GM18505 (cell line): ENCODE data around the gene STAT6.

Experiments used
- ATAC-seq: cut with Tn5 transposase; IDR thresholded peaks from one replicate; pipeline ENCODE4 v1.9.1; 2021; ENCODE audit not compliant: unreplicated experiment
- POLR2A ChIP-seq: IDR thresholded peaks from 4 replicates; pipeline ENCODE4 v1.6.1; 2011; ENCODE audit warnings: borderline replicate concordance; ENCODE audit not compliant: insufficient read depth, insufficient read length; ENCODE audit errors: extremely low read depth

STAT6 gene

DNA sequence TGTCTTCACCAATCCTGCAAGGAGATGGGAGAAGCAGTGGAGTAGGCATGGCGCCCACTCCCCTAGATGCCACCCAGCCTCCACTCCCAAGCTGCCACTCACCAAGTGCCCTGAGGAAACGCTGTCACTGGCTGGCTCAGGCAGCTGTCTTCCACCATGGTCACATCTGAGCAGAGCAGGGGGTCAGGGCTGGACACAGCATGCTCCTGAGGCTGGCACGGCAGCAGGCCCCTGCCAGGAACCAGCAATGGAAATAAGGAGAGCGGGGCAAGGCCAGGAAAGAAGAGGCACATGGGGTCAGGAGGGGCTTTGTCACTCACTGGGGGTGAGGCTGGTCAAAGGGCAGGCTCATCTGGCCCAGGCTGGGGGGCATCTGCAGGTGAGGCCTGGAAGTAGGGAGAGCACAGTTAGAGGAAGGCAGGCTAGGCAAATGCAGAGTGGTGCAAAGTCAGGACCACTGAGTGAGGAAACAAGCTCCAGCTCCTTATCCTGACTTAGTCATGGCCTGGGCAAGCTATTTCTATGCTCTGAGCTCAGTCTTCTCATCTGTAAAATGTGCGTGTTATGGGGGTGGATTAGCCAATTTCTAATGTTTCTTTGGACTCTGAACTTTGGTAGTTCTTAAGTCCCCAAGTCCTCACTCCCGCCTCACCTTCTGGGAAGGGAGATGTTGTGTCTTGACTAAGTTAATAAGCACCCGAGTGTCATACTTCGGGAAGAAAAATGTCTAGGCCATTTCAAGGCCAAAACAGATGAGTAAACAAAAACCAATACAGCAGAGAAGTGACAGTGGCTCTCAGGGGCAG, 14.2 kb downstream of the STAT6 start:
- TF ChIP-seq POLR2A, result no peak
- no peak for ATAC-seq

DNA sequence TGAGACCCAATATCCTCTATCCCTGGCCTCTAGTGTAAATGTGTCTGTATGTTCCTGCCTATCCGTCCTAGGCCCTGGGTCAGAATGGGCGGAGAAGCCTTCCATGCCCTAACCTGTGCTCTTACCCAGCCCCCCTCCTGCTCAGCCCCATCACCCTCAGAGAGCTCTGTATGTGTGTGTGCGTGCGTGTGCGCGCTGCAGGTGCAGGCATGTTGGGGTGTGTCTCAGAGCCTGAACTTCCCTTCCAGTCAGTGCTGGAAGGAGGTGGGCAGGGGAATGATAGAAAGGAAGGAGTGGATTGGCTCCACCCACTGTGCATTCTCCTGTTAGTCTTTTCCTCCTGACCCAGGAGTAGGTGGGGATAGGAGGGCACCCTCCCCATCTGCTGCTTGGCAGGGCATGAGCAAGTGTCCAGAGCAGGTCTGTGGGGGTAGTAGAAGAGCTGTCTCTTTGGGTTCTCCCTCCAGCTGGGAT, 15.0 kb downstream of the STAT6 start:
- ATAC-seq, result no peak

DNA sequence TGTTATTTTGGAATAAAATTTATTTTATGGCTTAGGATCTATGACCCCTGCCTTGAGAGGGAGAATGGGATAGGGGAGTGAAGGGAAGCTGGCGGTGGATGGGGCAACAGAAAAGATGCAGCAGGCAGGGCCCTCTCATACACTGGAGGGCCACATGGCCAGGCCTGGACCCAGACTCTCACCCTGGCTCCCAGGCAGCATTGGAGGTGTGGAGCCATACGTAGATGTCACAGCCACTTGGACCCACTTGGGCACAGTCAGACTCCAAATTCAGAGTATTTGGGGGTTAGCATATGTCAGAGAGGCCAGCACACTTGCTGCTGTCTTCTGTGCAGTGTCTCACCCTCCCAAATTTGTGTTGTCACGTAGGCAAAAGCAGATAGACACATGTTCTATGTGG, 15.7 kb downstream of the STAT6 start:
- peak; percentile 42 for TF ChIP-seq POLR2A
- no peak for ATAC-seq

More for the DNA sequence above, 15.0 kb downstream of the STAT6 start:
- TF ChIP-seq POLR2A, result no peak

DNA sequence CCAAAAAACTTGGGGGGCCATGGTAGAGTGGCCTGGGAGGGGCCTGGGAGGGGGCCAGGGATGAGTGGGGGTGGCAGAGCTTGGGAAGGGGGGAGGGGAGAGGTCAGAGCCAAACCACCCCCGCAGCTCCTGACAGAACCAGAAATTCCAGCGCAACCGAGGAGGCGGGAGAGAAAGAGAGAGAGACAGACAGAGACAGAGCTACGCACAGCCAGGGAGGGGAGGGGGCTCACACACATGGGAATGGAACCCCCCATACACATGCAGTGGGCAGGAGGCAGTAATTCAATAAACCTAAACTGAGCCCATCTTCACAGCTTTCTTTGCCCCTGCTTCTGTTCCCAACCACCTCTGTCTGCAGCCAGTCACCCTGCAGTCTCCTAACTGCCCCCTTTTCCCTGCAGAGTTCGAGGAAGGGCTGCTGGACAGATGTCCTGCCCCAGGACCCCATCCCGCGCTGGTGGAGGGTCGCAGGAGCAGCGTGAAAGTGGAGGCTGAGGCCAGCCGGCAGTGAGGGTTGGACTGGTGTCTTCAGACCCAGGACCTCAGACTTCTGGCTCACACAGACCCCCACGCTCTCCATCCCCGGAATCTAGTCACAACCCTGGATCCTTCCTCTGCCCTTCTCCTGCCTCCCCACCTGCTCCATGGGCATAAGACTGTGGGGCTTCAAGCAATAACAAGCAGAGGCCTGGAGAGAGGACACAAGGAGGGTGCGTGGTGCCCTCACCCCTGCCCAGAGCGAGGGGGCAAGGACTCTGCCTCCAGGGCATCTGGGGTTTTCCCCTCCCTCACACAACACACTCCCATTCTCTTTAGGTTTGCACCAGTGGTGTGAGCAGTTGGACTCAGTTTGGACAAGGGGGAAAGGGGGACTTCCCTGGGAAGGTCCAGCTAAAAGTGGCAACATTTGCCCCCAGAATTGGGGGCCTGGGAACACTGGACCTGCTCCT, 16.7 kb downstream of the STAT6 start:
- no peak for ATAC-seq
- peak; percentile 13 for TF ChIP-seq POLR2A

DNA sequence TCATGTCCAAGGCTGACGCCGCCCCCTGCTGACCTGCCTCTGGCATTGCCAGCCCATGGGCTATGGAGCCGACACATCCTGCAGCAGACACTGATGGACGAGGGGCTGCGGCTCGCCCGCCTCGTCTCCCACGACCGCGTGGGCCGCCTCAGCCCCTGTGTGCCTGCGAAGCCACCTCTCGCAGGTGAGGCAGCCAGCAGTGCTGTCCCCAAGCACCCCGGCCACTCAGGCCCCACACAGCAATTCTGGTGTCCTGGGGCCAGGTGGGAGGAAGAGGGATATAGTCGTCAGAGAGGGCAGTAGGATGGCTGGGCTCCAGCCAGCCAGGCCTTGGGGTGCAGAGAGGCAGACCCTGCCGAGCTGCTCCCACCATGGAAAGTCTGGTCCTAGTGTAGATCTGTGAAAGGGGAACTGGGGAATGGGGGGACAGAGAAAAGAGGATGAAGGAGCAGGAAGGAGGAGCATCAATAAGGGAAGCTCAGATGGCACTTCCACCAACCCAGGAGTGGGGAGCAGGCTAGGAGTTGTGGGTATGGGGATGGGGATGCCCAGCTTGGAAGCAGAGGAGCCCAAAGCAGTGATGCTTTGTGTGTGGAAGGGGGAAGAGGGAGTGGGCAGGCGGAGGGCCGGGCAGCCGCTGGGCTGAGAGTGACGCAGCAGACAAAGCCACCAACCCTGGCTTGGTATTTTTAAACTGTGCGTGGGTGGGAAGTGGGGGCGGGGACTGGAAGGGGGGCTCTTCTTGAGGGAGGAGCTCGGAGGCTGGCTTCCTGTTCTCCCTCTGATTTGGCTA, 17.6 kb downstream of the STAT6 start:
- peak; percentile 58 for TF ChIP-seq POLR2A
- ATAC-seq, result no peak

DNA sequence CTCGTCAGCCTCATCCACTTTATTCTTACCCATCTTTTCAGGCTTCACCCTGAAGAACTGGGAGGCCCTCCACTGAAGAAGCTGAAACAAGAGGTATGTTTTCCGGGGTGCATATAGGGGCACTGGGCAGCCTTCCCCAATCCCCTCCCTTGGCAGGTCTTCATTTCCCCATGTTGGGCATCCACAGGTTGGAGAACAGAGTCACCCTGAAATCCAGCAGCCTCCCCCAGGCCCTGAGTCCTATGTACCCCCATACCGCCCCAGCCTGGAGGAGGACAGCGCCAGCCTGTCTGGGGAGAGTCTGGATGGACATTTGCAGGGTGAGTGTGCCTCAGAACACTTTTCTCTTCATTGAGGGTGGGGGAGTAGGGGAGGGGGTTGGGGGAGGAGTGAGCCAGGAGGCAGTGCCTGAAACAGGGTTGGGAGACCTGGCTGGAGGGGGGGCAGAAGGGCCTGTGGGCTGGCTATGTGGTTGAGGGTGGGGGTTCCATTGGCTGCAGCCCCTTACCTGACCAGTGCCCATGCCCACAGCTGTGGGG, 18.2 kb downstream of the STAT6 start:
- ATAC-seq, result no peak
- no peak for TF ChIP-seq POLR2A

DNA sequence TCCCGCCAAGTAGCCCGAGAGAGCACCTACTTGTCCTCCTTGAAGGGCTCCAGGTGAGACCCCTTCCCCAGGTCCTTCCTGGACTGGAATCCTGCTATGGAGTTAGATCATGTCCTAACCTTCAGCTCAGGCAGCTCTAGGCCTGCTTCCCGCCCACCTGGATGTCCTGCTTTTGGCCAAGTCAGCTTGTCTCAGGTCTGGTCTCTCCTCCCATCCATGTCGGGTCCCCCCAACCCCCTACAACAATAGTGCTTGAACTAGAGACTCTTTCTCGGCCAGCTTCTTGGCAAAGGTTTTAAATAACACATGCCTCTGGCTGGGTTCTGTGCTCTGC, 18.7 kb downstream of the STAT6 start:
- ATAC-seq, result no peak
- TF ChIP-seq POLR2A, result no peak

DNA sequence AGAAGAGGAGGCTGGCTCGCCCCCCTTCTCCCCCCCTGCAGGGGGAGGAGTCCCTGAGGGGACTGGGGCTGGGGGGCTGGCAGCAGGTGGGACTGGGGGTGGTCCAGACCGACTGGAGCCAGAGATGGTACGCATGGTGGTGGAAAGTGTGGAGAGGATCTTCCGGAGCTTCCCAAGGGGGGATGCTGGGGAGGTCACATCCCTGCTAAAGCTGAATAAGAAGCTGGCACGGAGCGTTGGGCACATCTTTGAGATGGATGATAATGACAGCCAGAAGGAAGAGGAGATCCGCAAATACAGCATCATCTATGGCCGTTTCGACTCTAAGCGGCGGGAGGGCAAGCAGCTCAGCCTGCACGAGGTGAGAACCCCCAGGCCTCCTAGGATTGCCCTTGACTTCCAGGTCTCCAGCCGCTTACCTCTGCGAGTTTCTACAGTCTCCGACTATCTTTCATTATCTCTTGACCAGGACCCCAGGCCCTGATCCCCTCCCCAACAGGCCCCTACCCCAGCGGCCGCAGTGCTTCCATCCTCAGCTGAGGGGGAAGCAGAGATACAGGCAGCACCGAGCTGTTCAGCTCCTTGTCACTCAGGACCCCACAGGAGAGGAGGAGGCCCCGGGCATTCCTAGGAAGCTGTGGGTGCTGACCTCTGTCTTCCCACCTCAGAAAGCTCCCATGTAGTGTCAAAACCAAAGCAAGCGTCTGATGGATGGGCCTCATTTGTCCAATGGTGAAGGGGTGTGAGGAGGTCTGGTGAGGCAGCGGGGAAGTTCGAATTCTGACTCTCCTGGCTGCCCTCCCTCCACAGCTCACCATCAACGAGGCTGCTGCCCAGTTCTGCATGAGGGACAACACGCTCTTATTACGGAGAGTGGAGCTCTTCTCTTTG, 19.3 kb downstream of the STAT6 start:
- TF ChIP-seq POLR2A, result peak; percentile 23

DNA sequence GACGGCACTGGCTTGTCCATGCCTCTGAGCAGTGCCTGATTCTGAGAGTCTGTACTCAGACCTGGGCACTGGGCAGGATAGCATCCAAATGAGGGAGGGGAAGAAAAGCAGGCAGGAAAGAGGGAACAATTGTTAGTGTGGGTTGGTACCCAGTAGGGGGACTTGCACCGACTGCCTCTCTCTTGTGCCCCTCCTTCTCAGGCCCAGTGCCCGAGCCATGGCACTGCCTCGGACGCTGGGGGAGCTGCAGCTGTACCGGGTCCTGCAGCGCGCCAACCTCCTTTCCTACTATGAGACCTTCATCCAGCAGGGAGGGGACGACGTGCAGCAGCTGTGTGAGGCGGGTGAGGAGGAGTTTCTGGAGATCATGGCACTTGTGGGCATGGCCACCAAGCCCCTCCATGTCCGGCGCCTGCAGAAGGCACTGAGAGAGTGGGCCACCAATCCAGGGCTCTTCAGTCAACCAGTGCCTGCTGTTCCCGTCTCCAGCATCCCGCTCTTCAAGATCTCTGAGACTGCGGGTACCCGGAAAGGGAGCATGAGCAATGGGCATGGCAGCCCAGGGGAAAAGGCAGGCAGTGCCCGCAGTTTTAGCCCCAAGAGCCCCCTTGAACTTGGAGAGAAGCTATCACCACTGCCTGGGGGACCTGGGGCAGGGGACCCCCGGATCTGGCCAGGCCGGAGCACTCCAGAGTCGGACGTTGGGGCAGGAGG, 20.1 kb downstream of the STAT6 start:
- no peak for TF ChIP-seq POLR2A
- ATAC-seq, result no peak

More for the DNA sequence above, 19.3 kb downstream of the STAT6 start:
- ATAC-seq, result no peak

DNA sequence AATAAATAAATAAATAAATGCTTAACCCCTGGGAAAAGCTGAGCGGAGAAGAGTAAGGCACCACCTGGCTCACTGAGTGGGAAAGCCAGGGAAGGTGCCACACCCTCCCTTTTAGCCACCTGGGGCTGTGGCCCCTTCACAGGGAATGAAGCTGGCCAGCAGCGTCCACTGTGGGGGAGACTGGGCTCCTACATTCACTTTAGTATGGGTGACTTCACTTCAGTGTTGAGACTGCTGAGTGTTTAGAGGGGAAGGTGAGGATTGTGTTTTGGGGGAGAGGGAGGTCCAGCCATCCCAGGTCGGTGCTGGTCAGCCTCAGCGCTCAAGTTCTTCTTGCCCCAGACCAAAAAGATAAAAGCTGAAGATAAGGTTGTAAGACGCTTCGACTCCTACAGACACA, 20.7 kb downstream of the STAT6 start:
- ATAC-seq, result no peak
- TF ChIP-seq POLR2A, result no peak
